Neural progenitor cell (in vitro differentiated cells): ENCODE measurements around the gene ZNF41. TPM values are rescaled to one million over a fixed set of nuclear protein-coding genes. Genes with fewer than 3 reads are reported as not detected.

ENCODE experiments used
- DNase-seq: peaks from one replicate; pipeline ENCODE4 v3.0.0-alpha.2; 2016; ENCODE audit warnings: low spot score
- H2AFZ ChIP-seq: fragments of 200-600 bp; sonication (generic); replicated peaks from 2 replicates; pipeline ENCODE4 v1.6.1; 2016; ENCODE audit warnings: antibody characterized with exemption
- H3F3A ChIP-seq: fragments of 200-600 bp; sonication (generic); 2 replicates; pipeline ENCODE4 v1.6.1; 2016; ENCODE audit warnings: antibody characterized with exemption, low read depth
- H3K27ac ChIP-seq: fragments of 200-600 bp; sonication (generic); 2 replicates; pipeline ENCODE4 v1.5.1; 2016; ENCODE audit warnings: mild to moderate bottlenecking
- H3K27me3 ChIP-seq: fragments of 200-600 bp; sonication (generic); 2 replicates; pipeline ENCODE4 v1.6.1; 2016; ENCODE audit warnings: mild to moderate bottlenecking, moderate library complexity
- H3K36me3 ChIP-seq: fragments of 200-600 bp; sonication (generic); 2 replicates; pipeline ENCODE4 v1.5.1; 2016
- H3K4me1 ChIP-seq: fragments of 200-600 bp; sonication (generic); 2 replicates; pipeline ENCODE4 v1.6.1; 2016; ENCODE audit warnings: mixed run types
- H3K4me2 ChIP-seq: fragments of 200-600 bp; sonication (generic); 2 replicates; pipeline ENCODE4 v1.6.1; 2016
- H3K4me3 ChIP-seq: fragments of 200-600 bp; sonication (generic); 2 replicates; pipeline ENCODE4 v1.5.1; 2016
- H3K79me2 ChIP-seq: fragments of 200-600 bp; sonication (generic); 2 replicates; pipeline ENCODE4 v1.6.1; 2016; ENCODE audit warnings: low read depth
- H3K9ac ChIP-seq: fragments of 200-600 bp; sonication (generic); 2 replicates; pipeline ENCODE4 v1.6.1; 2016
- H3K9me3 ChIP-seq: fragments of 200-600 bp; sonication (generic); 2 replicates; pipeline ENCODE4 v1.5.1; 2016; ENCODE audit warnings: low read depth
- H4K20me1 ChIP-seq: fragments of 200-600 bp; sonication (generic); 2 replicates; pipeline ENCODE4 v1.6.1; 2016; ENCODE audit warnings: low read depth
- H3K27ac Mint-ChIP-seq: 3 replicates; pipeline ENCODE4 v1.8.0; 2021; ENCODE audit warnings: mixed read lengths
- H3K27me3 Mint-ChIP-seq: 2 replicates; pipeline ENCODE4 v1.8.0; 2022; ENCODE audit warnings: low read depth, mild to moderate bottlenecking, inconsistent platforms, moderate library complexity, mixed read lengths; ENCODE audit not compliant: insufficient read depth
- H3K36me3 Mint-ChIP-seq: 3 replicates; pipeline ENCODE4 v1.8.0; 2021; ENCODE audit warnings: mixed read lengths
- H3K4me1 Mint-ChIP-seq: 3 replicates; pipeline ENCODE4 v1.8.0; 2021; ENCODE audit warnings: mixed read lengths
- H3K4me3 Mint-ChIP-seq: 3 replicates; pipeline ENCODE4 v1.8.0; 2021; ENCODE audit warnings: mild to moderate bottlenecking, moderate library complexity, mixed read lengths
- H3K9me3 Mint-ChIP-seq: 3 replicates; pipeline ENCODE4 v1.8.0; 2020; ENCODE audit warnings: mixed read lengths
- EZH2 ChIP-seq: fragments of 200-600 bp; sonication (generic); IDR thresholded peaks from 2 replicates; pipeline ENCODE4 v1.6.1; 2017; ENCODE audit warnings: antibody characterized with exemption, mild to moderate bottlenecking, moderate library complexity
- EZH2phosphoT487 ChIP-seq: fragments of 200-600 bp; sonication (generic); IDR thresholded peaks from 2 replicates; pipeline ENCODE4 v1.6.1; 2017; ENCODE audit warnings: antibody characterized with exemption
- total RNA-seq: library from RNA; depleted of rRNA; stranded (reverse); fragments of >200 nt; gene quantifications from 2 replicates; pipeline ENCODE4 v1.2.3, GENCODE V29; 2015; ENCODE audit warnings: low replicate concordance
- TF ChIP-seq, protein P1 (sequence below): fragments of 200-600 bp; sonication (generic); IDR thresholded peaks from 2 replicates; pipeline ENCODE4 v1.5.1; 2017; ENCODE audit warnings: antibody characterized with exemption, mild to moderate bottlenecking

The ZNF41 gene
- total RNA-seq, 1 donor from 2014 or later, result 5.1 TPM

DNA sequence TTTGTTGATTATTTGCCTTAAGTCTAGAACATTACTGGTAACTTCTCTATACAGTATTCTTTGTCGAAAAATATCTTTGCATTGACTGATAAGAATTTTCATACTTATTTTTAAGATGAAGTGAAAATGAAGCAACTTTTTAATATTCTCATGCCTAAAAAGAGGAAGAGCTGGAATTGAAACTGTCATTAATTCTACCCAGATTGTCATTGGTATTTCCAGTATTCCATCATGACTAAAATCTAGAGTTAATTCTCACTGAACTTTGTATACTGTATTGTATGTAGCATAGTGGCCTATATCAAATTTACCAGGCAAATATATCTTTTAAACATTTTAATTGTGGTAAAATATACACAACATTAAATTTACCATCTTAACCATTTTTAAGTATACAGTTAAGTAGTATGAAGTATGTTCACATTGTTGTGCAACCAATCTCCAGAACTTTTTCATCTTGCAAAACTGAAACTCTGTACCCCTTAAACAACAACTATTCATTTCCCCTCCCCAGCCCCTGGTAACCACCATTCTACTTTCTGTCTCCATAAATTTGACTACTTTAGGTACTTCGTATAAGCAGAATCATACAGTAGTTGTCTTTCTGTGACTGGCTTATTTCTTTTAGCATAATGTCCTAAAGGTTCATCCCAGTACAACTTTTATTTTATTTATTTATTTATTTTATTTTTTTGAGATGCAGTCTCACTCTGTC, 24.3 kb upstream of the ZNF41 start:
- no peaks in the 10 kb centered on the region for H4K20me1 ChIP-seq
- peaks cover 6% of the 10 kb centered on the region for H3K4me1 ChIP-seq
- H3K4me3 ChIP-seq, result no peak overlapping the region
- DNase-seq, result no peak
- Mint-ChIP-seq H3K4me3 (no peak overlapping the region), H3K27ac (no peak overlapping the region), H3K4me1 (peaks cover 12% of the 10 kb centered on the region), H3K36me3 (no peaks in the 10 kb centered on the region), H3K9me3 (peaks cover 2% of the 10 kb centered on the region), H3K27me3 (peaks cover 1% of the 10 kb centered on the region)
- TF ChIP-seq, protein P1, sequence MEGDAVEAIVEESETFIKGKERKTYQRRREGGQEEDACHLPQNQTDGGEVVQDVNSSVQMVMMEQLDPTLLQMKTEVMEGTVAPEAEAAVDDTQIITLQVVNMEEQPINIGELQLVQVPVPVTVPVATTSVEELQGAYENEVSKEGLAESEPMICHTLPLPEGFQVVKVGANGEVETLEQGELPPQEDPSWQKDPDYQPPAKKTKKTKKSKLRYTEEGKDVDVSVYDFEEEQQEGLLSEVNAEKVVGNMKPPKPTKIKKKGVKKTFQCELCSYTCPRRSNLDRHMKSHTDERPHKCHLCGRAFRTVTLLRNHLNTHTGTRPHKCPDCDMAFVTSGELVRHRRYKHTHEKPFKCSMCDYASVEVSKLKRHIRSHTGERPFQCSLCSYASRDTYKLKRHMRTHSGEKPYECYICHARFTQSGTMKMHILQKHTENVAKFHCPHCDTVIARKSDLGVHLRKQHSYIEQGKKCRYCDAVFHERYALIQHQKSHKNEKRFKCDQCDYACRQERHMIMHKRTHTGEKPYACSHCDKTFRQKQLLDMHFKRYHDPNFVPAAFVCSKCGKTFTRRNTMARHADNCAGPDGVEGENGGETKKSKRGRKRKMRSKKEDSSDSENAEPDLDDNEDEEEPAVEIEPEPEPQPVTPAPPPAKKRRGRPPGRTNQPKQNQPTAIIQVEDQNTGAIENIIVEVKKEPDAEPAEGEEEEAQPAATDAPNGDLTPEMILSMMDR, result no peak
- TF ChIP-seq EZH2phosphoT487, result no peak
- no peaks in the 10 kb centered on the region for H3K79me2 ChIP-seq
- H3K27me3 ChIP-seq, result peaks cover 2% of the 10 kb centered on the region
- H3K36me3 ChIP-seq, result no peaks in the 10 kb centered on the region
- H3K4me2 ChIP-seq, result no peak overlapping the region
- H3K27ac ChIP-seq, result no peak overlapping the region
- H3K9me3 ChIP-seq, result no peaks in the 10 kb centered on the region
- H2AFZ ChIP-seq, result no peak overlapping the region
- peaks cover 3% of the 10 kb centered on the region for H3F3A ChIP-seq
- no peak overlapping the region for H3K9ac ChIP-seq

DNA sequence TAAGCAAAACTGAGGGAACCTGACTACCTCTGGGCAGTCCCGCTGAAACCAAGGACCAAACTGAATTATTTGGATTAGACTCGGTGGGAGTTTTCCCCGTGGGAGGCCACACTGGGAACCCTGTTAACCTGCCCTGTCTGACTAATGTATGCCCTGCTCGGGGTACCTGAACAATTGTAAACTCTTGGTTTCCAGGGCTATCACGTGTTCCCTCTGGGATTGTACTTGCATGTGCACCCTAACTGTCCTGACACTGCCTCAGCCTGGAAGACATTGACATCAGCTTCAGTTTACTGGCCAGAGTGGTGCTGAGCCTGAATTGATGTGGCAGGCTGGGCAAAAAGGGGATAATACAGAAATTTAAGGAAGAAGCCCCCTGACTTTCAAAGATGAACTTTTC, 20.1 kb upstream of the ZNF41 start:
- H3K4me1 ChIP-seq, result peaks cover 19% of the 10 kb centered on the region
- Mint-ChIP-seq H3K4me3 (no peak overlapping the region), H3K9me3 (peaks cover 2% of the 10 kb centered on the region), H3K27ac (no peak overlapping the region), H3K36me3 (no peaks in the 10 kb centered on the region), H3K27me3 (no peaks in the 10 kb centered on the region), H3K4me1 (peaks cover 31% of the 10 kb centered on the region)
- DNase-seq, result no peak
- no peak overlapping the region for H3K9ac ChIP-seq
- no peak overlapping the region for H2AFZ ChIP-seq
- no peaks in the 10 kb centered on the region for H4K20me1 ChIP-seq
- no peak overlapping the region for H3K4me3 ChIP-seq
- H3K27me3 ChIP-seq, result no peaks in the 10 kb centered on the region
- H3K27ac ChIP-seq, result no peak overlapping the region
- H3K36me3 ChIP-seq, result no peaks in the 10 kb centered on the region
- no peak overlapping the region for H3K4me2 ChIP-seq
- no peak for TF ChIP-seq EZH2phosphoT487
- TF ChIP-seq, protein P1, result no peak
- no peak for TF ChIP-seq EZH2
- no peaks in the 10 kb centered on the region for H3K79me2 ChIP-seq
- peaks cover 3% of the 10 kb centered on the region for H3F3A ChIP-seq
- H3K9me3 ChIP-seq, result no peaks in the 10 kb centered on the region

DNA sequence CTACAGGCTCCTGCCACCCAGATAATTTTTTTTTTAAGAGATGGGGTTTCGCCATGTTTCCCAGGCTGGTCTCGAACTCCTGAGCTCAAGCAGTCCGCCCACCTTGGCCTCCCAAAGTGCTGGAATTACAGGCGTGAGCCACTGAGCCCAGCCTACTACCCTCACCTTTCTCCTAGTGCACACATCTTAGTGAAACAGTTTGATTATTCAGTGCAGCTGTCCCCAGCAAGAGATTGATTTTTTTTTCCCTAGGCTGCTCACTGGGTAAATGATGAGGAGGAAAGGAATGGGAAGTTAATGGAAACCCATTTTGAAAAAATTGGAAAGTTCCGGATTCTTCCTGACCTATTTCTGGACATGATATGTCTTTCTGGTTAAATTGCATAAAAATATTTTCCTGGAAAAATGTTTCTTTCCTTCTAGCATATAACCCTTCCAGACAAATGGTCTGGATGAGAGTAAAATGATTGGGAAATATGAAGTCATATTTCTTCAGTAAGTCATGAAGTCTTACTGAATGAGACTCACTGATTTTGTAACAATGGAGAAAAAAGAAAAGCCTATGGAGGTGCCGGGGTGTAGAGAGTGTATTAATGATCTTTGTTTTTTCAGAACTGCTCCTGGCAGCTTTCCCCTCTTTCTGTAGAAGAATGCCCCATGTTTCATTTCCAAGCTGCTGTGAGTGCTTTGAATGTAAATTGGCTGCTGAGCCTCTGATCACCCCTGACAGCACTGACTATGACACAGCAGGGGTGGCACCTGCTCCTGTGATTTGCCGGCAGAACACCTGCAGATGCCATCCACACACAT, 19.5 kb upstream of the ZNF41 start:
- Mint-ChIP-seq H3K9me3 (peaks cover 2% of the 10 kb centered on the region), H3K27me3 (no peaks in the 10 kb centered on the region), H3K27ac (no peak overlapping the region), H3K4me3 (no peak overlapping the region), H3K4me1 (peaks cover 31% of the 10 kb centered on the region), H3K36me3 (no peaks in the 10 kb centered on the region)
- Histone ChIP-seq H3K4me1 (peaks cover 19% of the 10 kb centered on the region), H3F3A (peaks cover 3% of the 10 kb centered on the region), H4K20me1 (no peaks in the 10 kb centered on the region), H3K79me2 (no peaks in the 10 kb centered on the region), H3K36me3 (no peaks in the 10 kb centered on the region), H3K9me3 (no peaks in the 10 kb centered on the region), H3K27me3 (no peaks in the 10 kb centered on the region), H3K9ac (no peak overlapping the region), H3K4me3 (no peak overlapping the region), H2AFZ (no peak overlapping the region), H3K27ac (no peak overlapping the region), H3K4me2 (no peak overlapping the region)
- no peak for DNase-seq
- TF ChIP-seq EZH2phosphoT487, result no peak
